ENCODE data around the gene TFDP1. TPM values are rescaled to one million over a fixed set of nuclear protein-coding genes. Genes with fewer than 3 reads are reported as not detected.

The TFDP1 gene
- total RNA-seq, 1 experiment from 2014 or later, result 107 TPM

GRCh38 chr13:113671066-113672001 is 86.8 kb downstream of the TFDP1 start:
- TF ChIP-seq CTCF (conservative IDR thresholded peaks at IDR 0.05) (no peak), EZH2 (IDR thresholded peaks at IDR 0.05; ENCODE audit: low read depth) (no peak)
- peaks cover 35% of the 10 kb centered on the region for H3K27me3 ChIP-seq (ENCODE audit: insufficient read depth, low read depth)
- H3F3A ChIP-seq (ENCODE audit: insufficient read depth, low read depth), result no peaks in the 10 kb centered on the region
- no peak overlapping the region for H3K27ac ChIP-seq
- no peak for DNase-seq
- no peaks in the 10 kb centered on the region for H3K4me1 ChIP-seq (replicated peaks; ENCODE audit: insufficient read depth)
- no peaks in the 10 kb centered on the region for H3K36me3 ChIP-seq (ENCODE audit: low read depth)
- CTCF ChIA-PET, result no interaction called here
- H2AFZ ChIP-seq, result no peak overlapping the region
- H3K79me2 ChIP-seq (ENCODE audit: low read depth), result no peaks in the 10 kb centered on the region
- no peak overlapping the region for H3K4me3 ChIP-seq
- H3K4me2 ChIP-seq, result no peak overlapping the region
- BruUV-seq (replicated peaks), result no TSS peak
- POLR2A ChIA-PET (ENCODE audit: unreplicated experiment), result no interaction called here
- no peaks in the 10 kb centered on the region for H3K9me2 ChIP-seq (ENCODE audit: insufficient read depth)
- H4K20me1 ChIP-seq (ENCODE audit: insufficient read depth), result no peaks in the 10 kb centered on the region
- no peaks in the 10 kb centered on the region for H3K9me3 ChIP-seq (ENCODE audit: insufficient read depth, low read depth)
- intact Hi-C loops (cut with micrococcal nuclease; ENCODE audit: unreplicated experiment), result no loop called here

GRCh38 chr13:113672002-113672651 is 87.6 kb downstream of the TFDP1 start:
- Histone ChIP-seq H3K27me3 (ENCODE audit: insufficient read depth, low read depth) (peaks cover 27% of the 10 kb centered on the region), H3F3A (ENCODE audit: insufficient read depth, low read depth) (no peaks in the 10 kb centered on the region), H3K27ac (no peak overlapping the region), H3K4me3 (no peak overlapping the region), H3K36me3 (ENCODE audit: low read depth) (no peaks in the 10 kb centered on the region), H2AFZ (no peak overlapping the region), H3K9me3 (ENCODE audit: insufficient read depth, low read depth) (no peaks in the 10 kb centered on the region), H3K4me2 (no peak overlapping the region), H4K20me1 (ENCODE audit: insufficient read depth) (no peaks in the 10 kb centered on the region), H3K79me2 (ENCODE audit: low read depth) (no peaks in the 10 kb centered on the region), H3K4me1 (replicated peaks; ENCODE audit: insufficient read depth) (no peaks in the 10 kb centered on the region), H3K9me2 (ENCODE audit: insufficient read depth) (no peaks in the 10 kb centered on the region)
- CTCF ChIA-PET, result no interaction called here
- TF ChIP-seq CTCF (conservative IDR thresholded peaks at IDR 0.05) (no peak), EZH2 (IDR thresholded peaks at IDR 0.05; ENCODE audit: low read depth) (no peak)
- POLR2A ChIA-PET (ENCODE audit: unreplicated experiment), result no interaction called here
- BruUV-seq (replicated peaks), result no TSS peak
- intact Hi-C loops (cut with micrococcal nuclease; ENCODE audit: unreplicated experiment), result no loop called here
- DNase-seq, result no peak

Other genes with a start within 250 kb of the TFDP1 start
- gene GRTP1, start 220.6 kb upstream of the TFDP1 start, total RNA-seq (2021), result 22.2 and 22.9 TPM in 2 replicates
- gene ADPRHL1, start 131.3 kb upstream of the TFDP1 start, total RNA-seq (2021), result 11.5 and 16.9 TPM in 2 replicates
- 33.0 and 34.7 TPM in 2 replicates for gene DCUN1D2, start 94.0 kb upstream of the TFDP1 start, total RNA-seq (2021)
- gene ATP4B, start 73.4 kb downstream of the TFDP1 start, total RNA-seq (2021), result not detected in 2 replicates
- gene GRK1, start 82.5 kb downstream of the TFDP1 start, total RNA-seq (2021), result not detected in 2 replicates
- gene TMEM255B, start 174.5 kb downstream of the TFDP1 start, total RNA-seq (2021), result 0.53 and 0.61 TPM in 2 replicates